H9 (cell line): ENCODE results near the gene CRY2. TPM values are rescaled to one million over a fixed set of nuclear protein-coding genes. Genes with fewer than 3 reads are reported as not detected.

ENCODE experiments used
- DNase-seq: peaks from one replicate; pipeline ENCODE4 v3.0.0-alpha.2; 2017
- H2AFZ ChIP-seq: one replicate; pipeline ENCODE4 v1.6.1; 2013; ENCODE audit warnings: mild to moderate bottlenecking, low read length, control low read depth, moderate library complexity
- H2AK5ac ChIP-seq: 2 replicates; pipeline ENCODE4 v1.6.1; 2013; ENCODE audit warnings: low read length, control low read depth, mixed read lengths; ENCODE audit not compliant: insufficient read length
- H2BK120ac ChIP-seq: one replicate; pipeline ENCODE4 v1.6.1; 2013; ENCODE audit warnings: low read depth, mild to moderate bottlenecking, low read length, control low read depth, inconsistent platforms; ENCODE audit not compliant: poor library complexity, severe bottlenecking
- H2BK12ac ChIP-seq: 2 replicates; pipeline ENCODE4 v1.6.1; 2013; ENCODE audit warnings: low read length, control low read depth, mixed read lengths, low read depth; ENCODE audit not compliant: insufficient read length
- H2BK15ac ChIP-seq: 2 replicates; pipeline ENCODE4 v1.6.1; 2013; ENCODE audit warnings: low read depth, low read length, control low read depth
- H2BK20ac ChIP-seq: one replicate; pipeline ENCODE4 v1.6.1; 2013; ENCODE audit warnings: low read depth, mild to moderate bottlenecking, low read length, control low read depth, inconsistent platforms; ENCODE audit not compliant: poor library complexity, severe bottlenecking
- H2BK5ac ChIP-seq: 2 replicates; pipeline ENCODE4 v1.6.1; 2013; ENCODE audit warnings: low read length, control low read depth, mixed read lengths; ENCODE audit not compliant: insufficient read length
- H3K14ac ChIP-seq: 2 replicates; pipeline ENCODE4 v1.6.1; 2013; ENCODE audit warnings: low read length, control low read depth; ENCODE audit not compliant: insufficient read depth
- H3K18ac ChIP-seq: 2 replicates; pipeline ENCODE4 v1.6.1; 2013; ENCODE audit warnings: low read depth, mild to moderate bottlenecking, mixed read lengths, low read length, control low read depth; ENCODE audit not compliant: insufficient read length
- H3K23ac ChIP-seq: 2 replicates; pipeline ENCODE4 v1.6.1; 2013; ENCODE audit warnings: low read length, control low read depth, mixed read lengths, low read depth; ENCODE audit not compliant: insufficient read length
- H3K23me2 ChIP-seq: 2 replicates; pipeline ENCODE4 v1.6.1; 2013; ENCODE audit warnings: low read depth, mild to moderate bottlenecking, mixed read lengths, low read length, control low read depth; ENCODE audit not compliant: insufficient read length, poor library complexity, severe bottlenecking
- H3K27ac ChIP-seq: 2 replicates; pipeline ENCODE4 v1.5.1; 2013; ENCODE audit warnings: low read length, control low read depth, mixed read lengths, low read depth; ENCODE audit not compliant: insufficient read length
- H3K27me3 ChIP-seq: 2 replicates; pipeline ENCODE4 v1.6.1; 2013; ENCODE audit warnings: low read length, control low read depth, inconsistent platforms; ENCODE audit not compliant: insufficient read depth
- H3K4ac ChIP-seq: 2 replicates; pipeline ENCODE4 v1.6.1; 2013; ENCODE audit warnings: low read depth, mild to moderate bottlenecking, control low read depth, inconsistent platforms, low read length, moderate library complexity
- H3K4me1 ChIP-seq: 2 replicates; pipeline ENCODE4 v1.6.1; 2013; ENCODE audit warnings: low read length, control low read depth, inconsistent platforms; ENCODE audit not compliant: insufficient read depth
- H3K4me2 ChIP-seq: 2 replicates; pipeline ENCODE4 v1.6.1; 2013; ENCODE audit warnings: low read length, control low read depth, mixed read lengths; ENCODE audit not compliant: insufficient read length, insufficient read depth
- H3K56ac ChIP-seq: 2 replicates; pipeline ENCODE4 v1.6.1; 2013; ENCODE audit warnings: low read depth, mild to moderate bottlenecking, mixed read lengths, low read length, control low read depth; ENCODE audit not compliant: insufficient read length
- H3K79me1 ChIP-seq: 2 replicates; pipeline ENCODE4 v1.6.1; 2013; ENCODE audit warnings: low read depth, mild to moderate bottlenecking, moderate library complexity, low read length, control low read depth, inconsistent platforms; ENCODE audit not compliant: insufficient read depth, poor library complexity, severe bottlenecking
- H3K79me2 ChIP-seq: 2 replicates; pipeline ENCODE4 v1.6.1; 2013; ENCODE audit warnings: low read length, control low read depth, inconsistent platforms; ENCODE audit not compliant: insufficient read depth
- H3K9ac ChIP-seq: 2 replicates; pipeline ENCODE4 v1.6.1; 2013; ENCODE audit warnings: low read length, control low read depth, mixed read lengths; ENCODE audit not compliant: insufficient read length; ENCODE audit errors: extremely low read depth
- H3K9me3 ChIP-seq: one replicate; pipeline ENCODE4 v1.6.1; 2013; ENCODE audit warnings: low read depth, low read length, inconsistent platforms; ENCODE audit not compliant: control insufficient read depth
- H3T11ph ChIP-seq: one replicate; pipeline ENCODE4 v1.6.1; 2013; ENCODE audit warnings: mild to moderate bottlenecking, low read length, control low read depth, inconsistent platforms
- H4K20me1 ChIP-seq: one replicate; pipeline ENCODE4 v1.6.1; 2013; ENCODE audit not compliant: control insufficient read depth, insufficient read length, insufficient read depth
- H4K5ac ChIP-seq: 2 replicates; pipeline ENCODE4 v1.6.1; 2013; ENCODE audit warnings: low read depth, mild to moderate bottlenecking, mixed read lengths, low read length, control low read depth; ENCODE audit not compliant: insufficient read length
- H4K8ac ChIP-seq: replicated peaks from 2 replicates; pipeline ENCODE4 v1.6.1; 2013; ENCODE audit warnings: low read length, control low read depth, mixed read lengths, low read depth; ENCODE audit not compliant: insufficient read length
- H4K91ac ChIP-seq: 2 replicates; pipeline ENCODE4 v1.6.1; 2013; ENCODE audit warnings: low read depth, mild to moderate bottlenecking, moderate library complexity, mixed read lengths, low read length, control low read depth; ENCODE audit not compliant: insufficient read length
- H3K27ac Mint-ChIP-seq, 3 experiments: 2 replicates in 2 of 3; 3 replicates in 1 of 3; pipeline ENCODE4 v1.8.0; 2020 to 2021; ENCODE audit warnings: mixed read lengths in 3 of 3, mild to moderate bottlenecking in 1 of 3, moderate library complexity in 1 of 3
- H3K27me3 Mint-ChIP-seq: 2 replicates; pipeline ENCODE4 v1.8.0; 2021; ENCODE audit warnings: low read depth, mild to moderate bottlenecking, moderate library complexity, mixed read lengths
- H3K36me3 Mint-ChIP-seq, 3 experiments: 2 replicates in 2 of 3; 3 replicates in 1 of 3; pipeline ENCODE4 v1.8.0; 2020 to 2021; ENCODE audit warnings: low read depth in 3 of 3, mixed read lengths in 3 of 3; ENCODE audit not compliant: insufficient read depth in 1 of 3
- H3K4me1 Mint-ChIP-seq, 2 experiments: 2 replicates each; pipeline ENCODE4 v1.8.0; 2020; ENCODE audit warnings: mixed read lengths in 2 of 2
- H3K4me3 Mint-ChIP-seq, 2 experiments: 2 replicates in 1 of 2; 3 replicates in 1 of 2; pipeline ENCODE4 v1.8.0; 2020 to 2021; ENCODE audit warnings: mild to moderate bottlenecking in 2 of 2, mixed read lengths in 2 of 2, moderate library complexity in 1 of 2
- H3K9me3 Mint-ChIP-seq, 2 experiments: 2 replicates in 1 of 2; 3 replicates in 1 of 2; pipeline ENCODE4 v1.8.0; 2020; ENCODE audit warnings: mild to moderate bottlenecking in 2 of 2, mixed read lengths in 2 of 2, moderate library complexity in 1 of 2
- WGBS: extraction: QIAGEN DNeasy Blood & Tissue Kit; methylation state at CpG from one replicate; pipeline ENCODE4 v1.1.7; 2013; ENCODE audit warnings: missing lambda C conversion rate, low lambda C conversion rate, mixed read lengths; ENCODE audit not compliant: insufficient read length; ENCODE audit errors: extremely low coverage; 5-methylcytosine and 5-hydroxymethylcytosine counted together
- total RNA-seq: library from RNA; stranded (reverse); gene quantifications from 2 replicates; pipeline ENCODE4 v1.2.1, GENCODE V29; 2021
- TF ChIP-seq, protein P1 (sequence below): fragments of 200-600 bp; sonication (generic); conservative IDR thresholded peaks from 3 replicates; pipeline ENCODE4 v1.8.0; 2021; ENCODE audit warnings: antibody characterized with exemption, mild to moderate bottlenecking

Gene CRY2
- total RNA-seq, 1 experiment from 2014 or later: 14.4 TPM

DNA sequence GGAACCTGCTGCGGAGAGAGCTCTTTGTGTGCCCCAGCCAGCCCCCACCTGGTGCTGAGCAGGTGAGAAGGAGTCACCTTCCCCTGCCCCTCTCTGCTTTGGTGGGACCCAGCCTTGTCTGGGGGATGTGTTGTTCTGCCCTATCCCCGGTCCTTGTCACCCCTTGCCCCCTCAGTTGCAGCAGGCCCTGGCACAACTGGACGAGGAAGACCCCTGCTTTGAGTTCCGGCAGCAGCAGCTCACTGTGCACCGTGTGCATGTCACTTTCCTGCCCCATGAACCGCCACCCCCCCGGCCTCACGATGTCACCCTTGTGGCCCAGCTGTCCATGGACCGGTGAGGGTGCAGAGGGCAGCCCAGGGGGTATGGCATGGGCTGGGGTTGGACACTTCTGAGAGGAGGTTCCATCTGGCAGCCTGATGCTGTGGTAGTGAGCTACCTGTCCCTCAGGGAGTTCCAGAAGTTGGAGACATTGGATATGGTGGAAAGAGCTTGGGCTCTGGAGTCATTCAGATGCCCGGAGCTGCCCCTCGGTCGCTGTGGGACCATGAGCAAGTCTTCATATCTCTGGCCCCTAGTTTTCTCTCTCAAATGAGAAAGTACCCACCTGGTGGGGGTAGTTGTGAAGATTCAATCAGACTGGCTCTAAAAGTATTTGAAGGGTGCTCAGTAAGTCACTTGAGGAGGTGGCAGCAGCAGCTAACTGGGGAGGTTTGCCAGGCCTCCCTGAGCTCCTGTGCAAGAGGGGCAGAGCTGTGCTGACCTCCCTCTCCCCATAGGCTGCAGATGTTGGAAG lies 79.5 kb downstream of the CRY2 start:
- H3K4me1 ChIP-seq: no peaks in the 10 kb centered on the region
- H3T11ph ChIP-seq: no peak overlapping the region
- peak; percentile 20 for DNase-seq
- no peak overlapping the region for H2AK5ac ChIP-seq
- H2AFZ ChIP-seq: no peak overlapping the region
- no peak overlapping the region for H2BK12ac ChIP-seq
- TF ChIP-seq, protein P1, sequence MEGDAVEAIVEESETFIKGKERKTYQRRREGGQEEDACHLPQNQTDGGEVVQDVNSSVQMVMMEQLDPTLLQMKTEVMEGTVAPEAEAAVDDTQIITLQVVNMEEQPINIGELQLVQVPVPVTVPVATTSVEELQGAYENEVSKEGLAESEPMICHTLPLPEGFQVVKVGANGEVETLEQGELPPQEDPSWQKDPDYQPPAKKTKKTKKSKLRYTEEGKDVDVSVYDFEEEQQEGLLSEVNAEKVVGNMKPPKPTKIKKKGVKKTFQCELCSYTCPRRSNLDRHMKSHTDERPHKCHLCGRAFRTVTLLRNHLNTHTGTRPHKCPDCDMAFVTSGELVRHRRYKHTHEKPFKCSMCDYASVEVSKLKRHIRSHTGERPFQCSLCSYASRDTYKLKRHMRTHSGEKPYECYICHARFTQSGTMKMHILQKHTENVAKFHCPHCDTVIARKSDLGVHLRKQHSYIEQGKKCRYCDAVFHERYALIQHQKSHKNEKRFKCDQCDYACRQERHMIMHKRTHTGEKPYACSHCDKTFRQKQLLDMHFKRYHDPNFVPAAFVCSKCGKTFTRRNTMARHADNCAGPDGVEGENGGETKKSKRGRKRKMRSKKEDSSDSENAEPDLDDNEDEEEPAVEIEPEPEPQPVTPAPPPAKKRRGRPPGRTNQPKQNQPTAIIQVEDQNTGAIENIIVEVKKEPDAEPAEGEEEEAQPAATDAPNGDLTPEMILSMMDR: no peak
- H4K8ac ChIP-seq: no peak overlapping the region
- Mint-ChIP-seq H3K27ac (no peak overlapping the region), H3K9me3 (no peaks in the 10 kb centered on the region), H3K36me3 (peaks cover 22 to 59% (median 56%) of the 10 kb centered on the region in 3 experiments), H3K4me1 (peaks cover 12 to 17% of the 10 kb centered on the region in 2 experiments), H3K4me3 (no peak overlapping the region), H3K27me3 (peaks cover 2% of the 10 kb centered on the region; the same call in 1 of the 2 replicates)
- H2BK20ac ChIP-seq: no peak overlapping the region
- H2BK5ac ChIP-seq: no peak overlapping the region
- no CpG with 5 or more reads among the region's 12 CpGs for WGBS
- no peaks in the 10 kb centered on the region for H3K79me1 ChIP-seq
- no peak overlapping the region for H2BK15ac ChIP-seq
- H3K23me2 ChIP-seq: peaks cover 5% of the 10 kb centered on the region
- no peak overlapping the region for H3K23ac ChIP-seq
- H3K18ac ChIP-seq: no peak overlapping the region
- H3K79me2 ChIP-seq: no peaks in the 10 kb centered on the region; the same call in 1 of the 2 replicates
- no peak overlapping the region for H3K4ac ChIP-seq
- H4K91ac ChIP-seq: no peak overlapping the region
- no peak overlapping the region for H3K56ac ChIP-seq
- no peak overlapping the region for H3K4me2 ChIP-seq
- no peak overlapping the region for H3K9ac ChIP-seq
- no peaks in the 10 kb centered on the region for H4K20me1 ChIP-seq
- H3K9me3 ChIP-seq: no peaks in the 10 kb centered on the region
- H4K5ac ChIP-seq: no peak overlapping the region
- no peak overlapping the region for H3K27ac ChIP-seq
- no peaks in the 10 kb centered on the region for H3K27me3 ChIP-seq
- H2BK120ac ChIP-seq: no peak overlapping the region
- no peak overlapping the region for H3K14ac ChIP-seq
